HCT116 (cell line): ENCODE data around the gene WDR64. TPM values are rescaled to one million over a fixed set of nuclear protein-coding genes. Genes with fewer than 3 reads are reported as not detected.

Experiments used
- ATAC-seq: fragments of 200-7000 bp; cut with Tn5 transposase; 2 replicates; pipeline ENCODE4 v1.9.1; 2020; ENCODE audit warnings: mild to moderate bottlenecking, moderate library complexity
- BruUV-seq: library from RNA; stranded (reverse); fragments of 400-500 nt; replicated peaks from 2 replicates; lab custom pipeline; 2021; lab: Mats Ljungman, UMichigan
- CTCF ChIA-PET: fragments of 300-600 bp; sonication (Branson Sonifier 250); formaldehyde crosslinking; loops from one replicate; lab custom pipeline; 2021; ENCODE audit warnings: antibody characterized with exemption; lab: Charles Lee
- POLR2A ChIA-PET: fragments of 300-600, 350-600 bp; sonication (Branson Sonifier 250); formaldehyde crosslinking; loops from one replicate; lab custom pipeline; 2021; ENCODE audit warnings: antibody characterized with exemption; lab: Charles Lee
- RAD21 ChIA-PET, 2 experiments: fragments of 300-600 bp; sonication (Branson Sonifier 250); formaldehyde crosslinking; loops; one replicate each; lab custom pipeline; 2023; ENCODE audit warnings: low total read pairs in 2 of 2; ENCODE audit not compliant: uncharacterized antibody in 2 of 2, unreplicated experiment in 2 of 2, low non-redundant PET in 1 of 2; lab: Charles Lee
- DNase-seq: peaks from one replicate; pipeline ENCODE4 v3.0.0-alpha.2; 2010; ENCODE audit warnings: low read depth, low spot score
- H2AFZ ChIP-seq: fragments of 200-600 bp; shearing (Covaris generic), sonication (generic); 2 replicates; pipeline ENCODE4 v1.6.1; 2017; ENCODE audit warnings: low read depth, mixed run types, mixed read lengths, antibody characterized with exemption, low read length; ENCODE audit not compliant: poor library complexity, severe bottlenecking
- H3K27ac ChIP-seq: 2 replicates; pipeline ENCODE4 v1.5.1; 2012; ENCODE audit warnings: low read depth, low read length
- H3K27me3 ChIP-seq: fragments of 200-600 bp; sonication (generic); 2 replicates; pipeline ENCODE4 v1.6.1; 2016; ENCODE audit warnings: mixed run types, low read length, mixed read lengths; ENCODE audit not compliant: insufficient read depth
- H3K36me3 ChIP-seq, 2 experiments: fragments of 200-500 bp in 1 of 2; fragments of 200-600 bp in 1 of 2; sonication (Bioruptor generic) in 1 of 2; sonication (generic) in 1 of 2; 2 replicates each; pipeline versions ENCODE4 v1.5.1 to v1.6.1; 2014 to 2016; ENCODE audit warnings: low read length in 2 of 2, inconsistent platforms in 1 of 2, mixed read lengths in 1 of 2, mixed run types in 1 of 2; ENCODE audit not compliant: insufficient read depth in 2 of 2, control insufficient read depth in 1 of 2
- H3K4me1 ChIP-seq, 2 experiments: fragments of 200-600 bp in 1 of 2; sonication (generic) in 1 of 2; 2 replicates each; pipeline versions ENCODE4 v1.5.1 to v1.6.1; 2012 to 2017; ENCODE audit warnings: low read length in 2 of 2, inconsistent platforms in 1 of 2, mild to moderate bottlenecking in 1 of 2, mixed read lengths in 1 of 2, mixed run types in 1 of 2, moderate library complexity in 1 of 2; ENCODE audit not compliant: insufficient read depth in 2 of 2, control insufficient read depth in 1 of 2
- H3K4me2 ChIP-seq: fragments of 200-600 bp; sonication (generic); 2 replicates; pipeline ENCODE4 v1.6.1; 2017; ENCODE audit warnings: mixed run types, low read length, mixed read lengths
- H3K4me3 ChIP-seq, 2 experiments: fragments of 200-600 bp in 1 of 2; sonication (generic) in 1 of 2; replicated peaks in 1 of 2; 2 replicates each; pipeline ENCODE4 v1.5.1; 2011 to 2016; ENCODE audit warnings: low read length in 2 of 2, control low read depth in 1 of 2, low read depth in 1 of 2, mild to moderate bottlenecking in 1 of 2, mixed read lengths in 1 of 2, mixed run types in 1 of 2
- H3K79me2 ChIP-seq: fragments of 200-600 bp; sonication (generic); 2 replicates; pipeline ENCODE4 v1.6.1; 2017; ENCODE audit warnings: mild to moderate bottlenecking, mixed run types, low read length, moderate library complexity, mixed read lengths; ENCODE audit not compliant: insufficient read depth
- H3K9ac ChIP-seq: fragments of 200-600 bp; sonication (generic); 2 replicates; pipeline ENCODE4 v1.6.1; 2016; ENCODE audit warnings: low read length, mixed read lengths
- H3K9me2 ChIP-seq: fragments of 200-600 bp; sonication (generic), shearing (Covaris generic); 2 replicates; pipeline ENCODE4 v1.6.1; 2017; ENCODE audit warnings: mixed run types, mild to moderate bottlenecking, moderate library complexity; ENCODE audit not compliant: insufficient read depth
- H3K9me3 ChIP-seq, 2 experiments: fragments of 200-500 bp in 1 of 2; fragments of 200-600 bp in 1 of 2; sonication (Bioruptor generic) in 1 of 2; sonication (generic) in 1 of 2; 2 replicates each; pipeline ENCODE4 v1.6.1; 2014 to 2017; ENCODE audit warnings: low read length in 2 of 2, mixed read lengths in 2 of 2, inconsistent platforms in 1 of 2, low read depth in 1 of 2, mild to moderate bottlenecking in 1 of 2, mixed run types in 1 of 2, moderate library complexity in 1 of 2; ENCODE audit not compliant: control insufficient read depth in 1 of 2, insufficient read depth in 1 of 2
- H4K20me1 ChIP-seq: fragments of 200-600 bp; sonication (generic), shearing (Covaris generic); 2 replicates; pipeline ENCODE4 v1.6.1; 2017; ENCODE audit warnings: mixed run types, mild to moderate bottlenecking, moderate library complexity; ENCODE audit not compliant: insufficient read depth
- CEBPB ChIP-seq: IDR thresholded peaks from 2 replicates; pipeline ENCODE4 v1.6.1; 2012; ENCODE audit warnings: low read depth
- EZH2phosphoT487 ChIP-seq: fragments of 200-600 bp; IDR thresholded peaks from 2 replicates; pipeline ENCODE4 v1.6.1; 2018; ENCODE audit warnings: antibody characterized with exemption, borderline replicate concordance
- JUND ChIP-seq: IDR thresholded peaks from 2 replicates; pipeline ENCODE4 v1.6.1; 2012
- SRF ChIP-seq: IDR thresholded peaks from 2 replicates; pipeline ENCODE4 v1.6.1; 2012; ENCODE audit warnings: low read depth
- YY1 ChIP-seq: IDR thresholded peaks from 2 replicates; pipeline ENCODE4 v1.6.1; 2011; ENCODE audit warnings: low read length, low read depth, moderate library complexity, mild to moderate bottlenecking; ENCODE audit not compliant: insufficient replicate concordance; ENCODE audit errors: extremely low read depth
- ZFX ChIP-seq: fragments of 450-650 bp; IDR thresholded peaks from 2 replicates; pipeline ENCODE4 v1.6.1; 2017
- ZNF274 ChIP-seq: fragments of 200-500 bp; sonication (Bioruptor generic); IDR thresholded peaks from 2 replicates; pipeline ENCODE4 v1.6.1; 2014; ENCODE audit warnings: mild to moderate bottlenecking, low read depth, low read length, inconsistent platforms
- intact Hi-C: fragments of 100-400 bp; cut with micrococcal nuclease; formaldehyde crosslinking; loops from 2 replicates; pipeline ENCODE4 v1.10.0; 2022
- total RNA-seq: library from RNA; stranded (reverse); gene quantifications from one replicate; pipeline ENCODE4 v1.2.1, GENCODE V29; 2021; ENCODE audit not compliant: unreplicated experiment
- TF ChIP-seq, protein P1 (sequence below), 3 experiments: fragments of 200-600 bp in 1 of 3; sonication (generic) in 1 of 3; IDR thresholded peaks in 2 of 3; conservative IDR thresholded peaks in 1 of 3; 2 replicates each; pipeline ENCODE4 v1.5.1; 2012 to 2017; ENCODE audit warnings: low read depth in 2 of 3, low read length in 2 of 3, antibody characterized with exemption in 1 of 3, borderline replicate concordance in 1 of 3, control low read depth in 1 of 3, mild to moderate bottlenecking in 1 of 3, mixed read lengths in 1 of 3, mixed run types in 1 of 3, moderate library complexity in 1 of 3; ENCODE audit not compliant: insufficient read depth in 1 of 3

The WDR64 gene
- total RNA-seq, 1 experiment from 2014 or later, result not detected

- H3K27me3 ChIP-seq, result no peaks in the 10 kb centered on the region
- ChIA-PET CTCF (no interaction called here), POLR2A (no interaction called here), RAD21 (no interaction called here)
- DNase-seq (no peak), ATAC-seq (no peak)
- no peak overlapping the region for H2AFZ ChIP-seq
- no peaks in the 10 kb centered on the region for H3K79me2 ChIP-seq
- H3K4me1 ChIP-seq, result no peaks in the 10 kb centered on the region
- no TSS peak for BruUV-seq
- TF ChIP-seq ZFX, result no peak
- no peak for TF ChIP-seq EZH2phosphoT487
- TF ChIP-seq, protein P1, sequence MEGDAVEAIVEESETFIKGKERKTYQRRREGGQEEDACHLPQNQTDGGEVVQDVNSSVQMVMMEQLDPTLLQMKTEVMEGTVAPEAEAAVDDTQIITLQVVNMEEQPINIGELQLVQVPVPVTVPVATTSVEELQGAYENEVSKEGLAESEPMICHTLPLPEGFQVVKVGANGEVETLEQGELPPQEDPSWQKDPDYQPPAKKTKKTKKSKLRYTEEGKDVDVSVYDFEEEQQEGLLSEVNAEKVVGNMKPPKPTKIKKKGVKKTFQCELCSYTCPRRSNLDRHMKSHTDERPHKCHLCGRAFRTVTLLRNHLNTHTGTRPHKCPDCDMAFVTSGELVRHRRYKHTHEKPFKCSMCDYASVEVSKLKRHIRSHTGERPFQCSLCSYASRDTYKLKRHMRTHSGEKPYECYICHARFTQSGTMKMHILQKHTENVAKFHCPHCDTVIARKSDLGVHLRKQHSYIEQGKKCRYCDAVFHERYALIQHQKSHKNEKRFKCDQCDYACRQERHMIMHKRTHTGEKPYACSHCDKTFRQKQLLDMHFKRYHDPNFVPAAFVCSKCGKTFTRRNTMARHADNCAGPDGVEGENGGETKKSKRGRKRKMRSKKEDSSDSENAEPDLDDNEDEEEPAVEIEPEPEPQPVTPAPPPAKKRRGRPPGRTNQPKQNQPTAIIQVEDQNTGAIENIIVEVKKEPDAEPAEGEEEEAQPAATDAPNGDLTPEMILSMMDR (IDR thresholded peaks at IDR 0.05 in 2 of 3, conservative IDR thresholded peaks at IDR 0.05 in 1 of 3; ENCODE audit: borderline replicate concordance in 1 of 3, insufficient read depth in 1 of 3, low read depth in 2 of 3, low read length in 2 of 3), result no peak
- no peak for TF ChIP-seq YY1
- no peak for TF ChIP-seq JUND
- no peak for TF ChIP-seq CEBPB
- TF ChIP-seq SRF, result no peak
- no peak for TF ChIP-seq ZNF274
- intact Hi-C loops, result no loop called here
- H3K27ac ChIP-seq, result no peak overlapping the region
- no peak overlapping the region for H3K4me3 ChIP-seq
- H3K4me2 ChIP-seq, result no peak overlapping the region
- no peaks in the 10 kb centered on the region for H4K20me1 ChIP-seq
- H3K36me3 ChIP-seq, result no peaks in the 10 kb centered on the region
- no peaks in the 10 kb centered on the region for H3K9me2 ChIP-seq
- no peaks in the 10 kb centered on the region for H3K9me3 ChIP-seq
- H3K9ac ChIP-seq, result no peak overlapping the region
Measured at GRCh38 chr1:241817956-241818612, 166.0 kb downstream of the WDR64 start.
